ENCODE data around the gene KASH5. TPM values are rescaled to one million over a fixed set of nuclear protein-coding genes. Genes with fewer than 3 reads are reported as not detected.

Gene KASH5
- polyA plus RNA-seq, 3 donors from 2014 or later: not detected

DNA sequence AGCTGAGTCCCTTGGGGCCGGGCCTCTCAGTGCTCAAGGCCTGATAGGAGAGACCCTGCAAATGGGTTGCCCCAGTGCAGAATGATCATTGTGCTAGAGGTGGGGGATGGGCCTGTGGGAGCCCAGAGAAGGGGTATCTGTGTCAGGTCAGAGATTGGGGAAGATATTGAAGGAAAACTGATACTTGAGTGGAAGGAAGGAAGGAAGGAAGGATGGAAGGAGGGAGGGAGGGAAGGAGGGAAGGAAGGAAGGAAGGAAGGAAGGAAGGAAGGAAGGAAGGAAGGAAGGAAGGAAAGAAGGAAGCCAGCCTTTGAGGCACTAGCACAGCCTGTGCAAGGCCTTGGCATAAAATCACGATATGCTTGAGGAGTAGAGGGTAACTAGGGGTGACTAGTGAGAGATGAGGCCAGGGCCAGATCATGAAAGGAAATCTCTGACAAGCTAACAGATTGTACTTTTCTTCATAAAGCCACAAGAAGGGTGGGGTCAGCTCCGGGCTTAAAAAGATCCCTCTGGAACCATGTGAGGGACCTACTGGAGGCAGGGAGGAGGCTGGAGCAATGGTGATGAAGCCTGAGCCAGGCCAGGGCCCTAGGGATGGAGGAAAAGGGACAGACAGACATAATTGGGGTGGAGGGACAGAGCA, 23.8 kb downstream of the KASH5 start:
- no peak for DNase-seq
- Mint-ChIP-seq H3K36me3 (peaks cover 0 to 4% (median 0%) of the 10 kb centered on the region in 3 donors), H3K4me3 (no peak overlapping the region), H3K27ac (peak overlapping the region in 1 of 6 donors; percentile 24), H3K9me3 (peaks cover 0 to 1% (median 0%) of the 10 kb centered on the region in 6 donors), H3K27me3 (ENCODE audit: low read depth in 3 of 3) (peaks cover 9 to 10% (median 9%) of the 10 kb centered on the region in 3 donors), H3K4me1 (peaks cover 12 to 14% of the 10 kb centered on the region in 2 donors)

DNA sequence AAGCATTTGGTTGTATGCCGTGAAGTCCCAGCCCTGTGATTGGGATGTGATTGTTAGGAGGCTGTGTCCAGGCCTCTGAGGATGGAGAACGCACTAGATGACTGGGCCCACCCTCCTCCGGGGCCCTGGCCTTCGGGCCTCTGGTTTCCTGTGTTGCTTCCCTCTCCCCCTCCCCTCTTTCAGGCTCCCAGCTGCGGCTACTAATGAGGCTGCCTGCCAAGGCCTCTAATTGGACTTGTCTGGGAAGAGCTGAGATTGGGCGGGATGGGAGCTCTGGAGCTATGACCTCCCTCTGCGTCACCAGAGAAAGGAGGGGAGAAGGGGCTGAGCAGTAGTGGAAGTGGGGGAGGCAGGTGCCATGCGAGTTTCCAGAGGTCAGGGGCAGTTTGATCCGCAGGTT, 25.3 kb downstream of the KASH5 start:
- DNase-seq: no peak
- H3K36me3 Mint-ChIP-seq: no peaks in the 10 kb centered on the region
- peaks cover 12 to 14% of the 10 kb centered on the region in 2 donors for H3K4me1 Mint-ChIP-seq
- H3K9me3 Mint-ChIP-seq: no peaks in the 10 kb centered on the region
- no peak overlapping the region for H3K27ac Mint-ChIP-seq
- no peak overlapping the region for H3K4me3 Mint-ChIP-seq
- H3K27me3 Mint-ChIP-seq (ENCODE audit: low read depth in 3 of 3): peaks cover 9 to 13% (median 11%) of the 10 kb centered on the region in 3 donors

DNA sequence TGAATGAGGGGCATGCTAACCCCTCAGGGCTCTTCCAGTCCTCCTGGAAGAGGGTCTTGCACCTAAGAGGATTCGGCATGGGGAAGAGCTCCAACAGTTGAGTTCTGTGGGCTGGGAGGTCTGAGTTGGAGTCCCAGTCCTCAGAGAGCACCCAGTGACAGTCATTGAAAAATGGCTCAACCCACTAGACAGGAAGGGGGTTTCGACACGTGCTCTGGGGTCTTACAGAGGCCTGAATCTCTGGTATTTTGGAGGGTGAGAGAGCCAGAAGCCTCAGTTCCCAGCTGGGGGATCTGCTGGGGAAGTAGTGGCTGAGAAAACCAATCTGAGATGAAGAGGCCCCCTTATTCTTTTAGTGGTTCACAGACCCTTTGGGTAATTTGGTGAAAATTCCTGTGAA, 26.2 kb downstream of the KASH5 start:
- H3K9me3 Mint-ChIP-seq: no peaks in the 10 kb centered on the region
- peaks cover 9% of the 10 kb centered on the region in 2 donors for H3K4me1 Mint-ChIP-seq
- H3K27ac Mint-ChIP-seq: no peak overlapping the region
- no peak for DNase-seq
- no peaks in the 10 kb centered on the region for H3K36me3 Mint-ChIP-seq
- peaks cover 9 to 16% (median 11%) of the 10 kb centered on the region in 3 donors for H3K27me3 Mint-ChIP-seq (ENCODE audit: low read depth in 3 of 3)
- H3K4me3 Mint-ChIP-seq: no peak overlapping the region

- Mint-ChIP-seq H3K4me3 (no peak overlapping the region), H3K9me3 (no peaks in the 10 kb centered on the region), H3K4me1 (no peaks in the 10 kb centered on the region), H3K27ac (no peak overlapping the region), H3K36me3 (no peaks in the 10 kb centered on the region), H3K27me3 (ENCODE audit: low read depth in 3 of 3) (peaks cover 13 to 23% (median 15%) of the 10 kb centered on the region in 3 donors)
- no peak for DNase-seq
These were observed 27.2 kb downstream of the KASH5 start for GRCh38 chr19:49415102-49415809.

GRCh38 chr19:49415810-49416200, 27.8 kb downstream of the KASH5 start:
- H3K36me3 Mint-ChIP-seq: no peaks in the 10 kb centered on the region
- H3K4me1 Mint-ChIP-seq: peaks cover under 1% of the 10 kb centered on the region in 2 donors
- no peak overlapping the region for H3K4me3 Mint-ChIP-seq
- H3K27me3 Mint-ChIP-seq (ENCODE audit: low read depth in 3 of 3): peaks cover 15 to 27% (median 19%) of the 10 kb centered on the region in 3 donors
- no peak overlapping the region for H3K27ac Mint-ChIP-seq
- DNase-seq: no peak
- peaks cover 0 to 2% (median 0%) of the 10 kb centered on the region in 6 donors for H3K9me3 Mint-ChIP-seq

GRCh38 chr19:49417088-49417487, 29.0 kb downstream of the KASH5 start:
- no peak for DNase-seq
- Mint-ChIP-seq H3K4me3 (no peak overlapping the region), H3K4me1 (peaks cover 10 to 13% of the 10 kb centered on the region in 2 donors), H3K27ac (no peak overlapping the region), H3K9me3 (peaks cover 0 to 2% (median 0%) of the 10 kb centered on the region in 6 donors), H3K27me3 (ENCODE audit: low read depth in 3 of 3) (peaks cover 12 to 35% (median 29%) of the 10 kb centered on the region in 3 donors), H3K36me3 (no peaks in the 10 kb centered on the region)

DNA sequence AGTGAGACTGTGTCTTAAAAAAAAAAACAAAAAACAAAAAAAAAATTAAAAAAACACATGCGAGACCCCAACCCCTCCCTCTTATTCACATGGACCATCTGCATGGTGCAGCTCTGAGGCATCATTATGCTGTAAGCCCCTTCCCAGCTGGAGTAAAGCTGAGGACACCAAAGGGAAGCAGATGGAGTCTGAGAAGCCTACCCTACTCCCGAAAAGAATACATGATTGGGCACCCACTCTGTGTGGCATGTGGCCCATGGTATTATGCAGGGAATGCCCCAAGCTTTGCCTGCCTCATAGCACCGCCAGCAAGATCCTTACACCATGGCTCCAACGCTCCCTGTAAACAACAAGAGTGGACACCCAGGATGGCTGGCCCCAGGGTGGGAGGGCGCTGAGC, 30.5 kb downstream of the KASH5 start:
- H3K36me3 Mint-ChIP-seq: peaks cover 0 to under 1% (median 0%) of the 10 kb centered on the region in 3 donors
- H3K4me3 Mint-ChIP-seq: no peak overlapping the region
- H3K9me3 Mint-ChIP-seq: peaks cover 0 to 2% (median 0%) of the 10 kb centered on the region in 6 donors
- DNase-seq: no peak
- peaks cover 20 to 28% of the 10 kb centered on the region in 2 donors for H3K4me1 Mint-ChIP-seq
- no peak overlapping the region for H3K27ac Mint-ChIP-seq
- H3K27me3 Mint-ChIP-seq (ENCODE audit: low read depth in 3 of 3): peaks cover 19 to 39% (median 37%) of the 10 kb centered on the region in 3 donors

DNA sequence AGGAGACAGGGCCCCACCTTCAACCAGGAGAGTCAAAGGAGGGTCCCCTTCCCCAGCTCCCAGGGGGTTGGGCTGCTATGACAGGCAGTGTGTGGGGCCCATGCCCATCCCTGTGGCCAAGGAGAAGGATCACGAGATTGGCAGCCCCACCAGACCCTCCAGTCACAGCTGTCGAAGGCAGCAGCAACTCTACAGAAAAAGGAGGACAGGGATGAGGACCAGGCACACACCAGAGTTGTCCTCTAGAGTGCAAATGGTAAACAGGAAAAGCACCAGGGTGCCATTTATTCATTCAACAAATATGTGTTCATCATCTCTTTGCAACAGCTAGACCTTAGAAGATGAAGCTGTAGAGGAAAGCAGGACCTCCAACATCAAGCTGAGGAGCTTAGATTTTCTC, 31.1 kb downstream of the KASH5 start:
- Mint-ChIP-seq H3K9me3 (peaks cover 0 to 2% (median 0%) of the 10 kb centered on the region in 6 donors), H3K4me1 (peaks cover 26 to 34% of the 10 kb centered on the region in 2 donors), H3K27me3 (ENCODE audit: low read depth in 3 of 3) (peaks cover 26 to 45% (median 42%) of the 10 kb centered on the region in 3 donors), H3K4me3 (no peak overlapping the region), H3K36me3 (peaks cover 0 to 4% (median 3%) of the 10 kb centered on the region in 3 donors), H3K27ac (no peak overlapping the region)
- no peak for DNase-seq

GRCh38 chr19:49420227-49420626, 32.2 kb downstream of the KASH5 start:
- Mint-ChIP-seq H3K4me1 (peaks cover 26 to 34% of the 10 kb centered on the region in 2 donors), H3K27ac (no peak overlapping the region), H3K9me3 (peaks cover 0 to 2% (median 0%) of the 10 kb centered on the region in 6 donors), H3K27me3 (ENCODE audit: low read depth in 3 of 3) (peaks cover 26 to 51% (median 48%) of the 10 kb centered on the region in 3 donors), H3K36me3 (peaks cover 0 to 4% (median 3%) of the 10 kb centered on the region in 3 donors), H3K4me3 (peak overlapping the region in 2 of 5 donors; percentile 34 to 50)
- DNase-seq: no peak

GRCh38 chr19:49421039-49421877, 33.2 kb downstream of the KASH5 start:
- Mint-ChIP-seq H3K4me3 (peak overlapping the region; percentile 32 to 74 (median 63)), H3K27ac (no peak overlapping the region), H3K27me3 (ENCODE audit: low read depth in 3 of 3) (peaks cover 33 to 57% (median 55%) of the 10 kb centered on the region in 3 donors), H3K36me3 (peaks cover 0 to 4% (median 3%) of the 10 kb centered on the region in 3 donors), H3K4me1 (peaks cover 26 to 36% of the 10 kb centered on the region in 2 donors), H3K9me3 (peaks cover 0 to 2% (median 0%) of the 10 kb centered on the region in 6 donors)
- DNase-seq: no peak

DNA sequence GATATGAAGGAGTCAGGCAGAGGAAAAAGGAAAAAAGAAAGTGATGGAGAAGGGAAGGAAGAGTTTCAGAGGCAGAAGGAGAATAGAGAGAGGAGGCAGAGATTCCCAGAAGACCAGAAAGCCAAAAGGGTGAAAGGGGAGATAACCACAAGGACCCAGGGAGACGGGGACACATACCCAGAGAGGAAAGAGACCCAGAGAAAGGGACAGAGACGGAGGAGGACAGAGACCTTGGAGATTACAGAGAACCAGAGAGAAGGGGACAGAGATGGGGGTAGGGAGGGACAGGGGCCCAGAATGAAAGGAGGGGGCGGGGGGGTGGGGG, 33.8 kb downstream of the KASH5 start:
- Mint-ChIP-seq H3K4me3 (peak overlapping the region; percentile 36 to 74 (median 63)), H3K27ac (no peak overlapping the region), H3K36me3 (peaks cover 0 to 4% (median 3%) of the 10 kb centered on the region in 3 donors), H3K4me1 (peaks cover 28 to 42% of the 10 kb centered on the region in 2 donors), H3K27me3 (ENCODE audit: low read depth in 3 of 3) (peaks cover 39 to 59% (median 57%) of the 10 kb centered on the region in 3 donors), H3K9me3 (peaks cover 0 to 2% (median 0%) of the 10 kb centered on the region in 6 donors)
- DNase-seq: no peak

GRCh38 chr19:49422407-49423070, 34.5 kb downstream of the KASH5 start:
- peak overlapping the region; percentile 66 to 79 (median 76) for H3K4me3 Mint-ChIP-seq
- no peak overlapping the region for H3K27ac Mint-ChIP-seq
- peaks cover 0 to 4% (median 3%) of the 10 kb centered on the region in 3 donors for H3K36me3 Mint-ChIP-seq
- DNase-seq: peak; percentile 59 to 67 (median 61)
- H3K9me3 Mint-ChIP-seq: peaks cover 0 to 2% (median 0%) of the 10 kb centered on the region in 6 donors
- H3K4me1 Mint-ChIP-seq: peaks cover 28 to 45% of the 10 kb centered on the region in 2 donors
- H3K27me3 Mint-ChIP-seq (ENCODE audit: low read depth in 3 of 3): peaks cover 44 to 64% (median 59%) of the 10 kb centered on the region in 3 donors
